Measurements from ENCODE around the gene GPA33.

- TF ChIP-seq TSHZ2 (CRISPR knock-in tag; IDR thresholded peaks at IDR 0.05), result no peak
- TF ChIP-seq ISL1 (CRISPR knock-in tag; IDR thresholded peaks at IDR 0.05), result no peak
- no peak for TF ChIP-seq OSR1 (CRISPR knock-in tag; IDR thresholded peaks at IDR 0.05)
- no peak for TF ChIP-seq PATZ1 (CRISPR knock-in tag; IDR thresholded peaks at IDR 0.05; ENCODE audit: borderline replicate concordance)
- no peak for TF ChIP-seq ZFP30 (CRISPR knock-in tag; IDR thresholded peaks at IDR 0.05)
- no peak for TF ChIP-seq SNAI2 (CRISPR knock-in tag; IDR thresholded peaks at IDR 0.05)
- TF ChIP-seq ZFP3 (CRISPR knock-in tag; IDR thresholded peaks at IDR 0.05), result no peak
- no peak for TF ChIP-seq RARB (CRISPR knock-in tag; IDR thresholded peaks at IDR 0.05)
- no peak for TF ChIP-seq ZC3H10 (CRISPR knock-in tag; IDR thresholded peaks at IDR 0.05)
- TF ChIP-seq CREB5 (CRISPR knock-in tag; IDR thresholded peaks at IDR 0.05; ENCODE audit: low read depth), result no peak
- no peak for TF ChIP-seq ARNTL (CRISPR knock-in tag; IDR thresholded peaks at IDR 0.05; ENCODE audit: borderline replicate concordance, low read depth)
- TF ChIP-seq POU6F1 (CRISPR knock-in tag; IDR thresholded peaks at IDR 0.05; ENCODE audit: borderline replicate concordance, low read depth), result no peak
- TF ChIP-seq ESRRG (CRISPR knock-in tag; IDR thresholded peaks at IDR 0.05), result no peak
- TF ChIP-seq ZNF8 (CRISPR knock-in tag; IDR thresholded peaks at IDR 0.05), result no peak
Measured at GRCh38 chr1:167095368-167095767, 5.2 kb upstream of the GPA33 start.
